Measurements from ENCODE around the gene CAP2.
"Not testable (repeated sequence)": the region's sequence is repeated elsewhere in the genome, so short reads cannot be mapped to it uniquely, and the experiment has no call there.

The CAP2 gene

DNA sequence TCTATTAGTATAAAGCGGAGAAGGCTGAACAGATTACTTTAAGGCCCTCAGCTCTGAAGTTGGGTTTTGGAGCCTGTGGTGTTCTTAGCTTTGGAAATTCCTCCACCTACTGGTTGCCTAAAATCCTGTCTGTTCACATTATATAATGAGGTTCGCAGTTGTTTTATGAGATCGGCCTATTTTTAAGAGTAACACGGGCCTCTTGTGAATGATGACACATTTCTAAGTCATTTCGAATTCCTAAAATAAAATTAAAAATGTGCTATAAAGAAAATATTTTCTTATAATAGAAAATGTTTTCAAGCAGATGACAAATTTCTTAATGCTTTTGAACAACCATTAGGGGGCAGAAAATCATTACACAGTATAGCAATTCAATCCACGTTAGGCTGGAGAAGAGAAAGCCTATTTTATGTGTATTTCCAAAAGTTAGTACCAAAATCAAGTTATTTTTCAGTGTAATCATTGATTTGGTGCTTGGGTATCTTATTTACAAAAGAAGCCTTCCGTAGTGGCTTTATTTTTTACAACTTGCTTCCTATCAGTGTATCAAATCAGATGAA, 190.9 kb downstream of the CAP2 start:
- Mint-ChIP-seq H3K4me1 (ENCODE audit: low read depth) (peaks cover 21% of the 10 kb centered on the region), H3K4me3 (no peak overlapping the region), H3K36me3 (ENCODE audit: low read depth) (no peaks in the 10 kb centered on the region), H3K27me3 (peaks cover 22% of the 10 kb centered on the region), H3K27ac (no peak overlapping the region), H3K9me3 (no peaks in the 10 kb centered on the region)
- intact Hi-C loops (cut with micrococcal nuclease): loop anchor here (1.0 kb wide), 1 partner anchor 428 kb away; no protein-coding TSS in a partner anchor

DNA sequence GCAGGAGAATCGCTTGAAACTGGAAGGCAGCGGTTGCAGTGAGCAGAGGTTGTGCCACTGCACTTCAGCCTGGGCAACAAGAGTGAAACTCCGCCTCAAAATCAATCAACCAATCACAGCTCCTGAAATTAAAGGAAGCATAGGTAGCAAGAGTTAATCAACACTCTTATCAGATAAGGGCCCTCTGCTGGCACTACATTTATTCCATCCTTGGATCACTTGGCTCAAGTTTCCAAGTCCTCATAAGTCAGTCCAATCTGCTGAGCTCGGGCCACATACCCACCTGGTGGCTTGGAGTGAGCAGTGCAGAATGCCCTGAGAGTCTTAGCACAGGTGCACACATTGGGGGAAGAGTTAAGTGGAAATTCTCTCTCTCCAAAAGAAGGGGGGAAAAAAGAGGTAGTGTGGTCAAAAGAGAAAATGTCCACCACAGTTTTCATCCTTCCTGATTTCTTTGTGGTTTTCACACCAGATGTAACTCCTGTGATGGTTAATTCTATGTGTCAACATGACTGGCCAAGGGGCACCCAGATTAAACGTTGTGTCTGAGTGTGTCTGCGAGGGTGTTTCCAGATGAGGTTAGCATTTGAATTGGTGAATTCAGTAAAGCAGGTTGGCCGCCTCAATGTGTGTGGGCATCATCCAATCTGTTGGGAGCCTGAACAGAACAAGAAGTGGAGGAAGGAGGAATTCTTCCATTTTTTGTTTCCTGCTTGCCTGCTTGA, 192.5 kb downstream of the CAP2 start:
- H3K36me3 Mint-ChIP-seq (ENCODE audit: low read depth): no peaks in the 10 kb centered on the region
- H3K9me3 Mint-ChIP-seq: no peaks in the 10 kb centered on the region
- H3K27me3 Mint-ChIP-seq: peaks cover 13% of the 10 kb centered on the region
- intact Hi-C loops (cut with micrococcal nuclease): no loop called here
- peaks cover 21% of the 10 kb centered on the region for H3K4me1 Mint-ChIP-seq (ENCODE audit: low read depth)
- no peak overlapping the region for H3K4me3 Mint-ChIP-seq
- no peak overlapping the region for H3K27ac Mint-ChIP-seq

DNA sequence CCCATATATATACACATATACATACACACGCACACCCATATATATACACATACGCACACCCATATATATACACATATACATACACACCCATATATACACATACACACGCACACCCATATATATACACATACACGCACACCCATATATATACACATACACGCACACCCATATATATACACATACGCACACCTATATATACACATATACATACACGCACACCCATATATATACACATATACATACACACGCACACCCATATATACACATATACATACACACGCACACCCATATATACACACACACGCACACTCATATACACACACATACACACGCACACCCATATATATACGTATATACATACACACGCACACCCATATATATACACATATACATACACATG, 193.2 kb downstream of the CAP2 start:
- H3K4me1 Mint-ChIP-seq (ENCODE audit: low read depth): peaks cover 26% of the 10 kb centered on the region
- intact Hi-C loops (cut with micrococcal nuclease); H3K4me3 Mint-ChIP-seq; H3K27me3 Mint-ChIP-seq; H3K27ac Mint-ChIP-seq; H3K9me3 Mint-ChIP-seq; H3K36me3 Mint-ChIP-seq (ENCODE audit: low read depth): not testable (repeated sequence)

DNA sequence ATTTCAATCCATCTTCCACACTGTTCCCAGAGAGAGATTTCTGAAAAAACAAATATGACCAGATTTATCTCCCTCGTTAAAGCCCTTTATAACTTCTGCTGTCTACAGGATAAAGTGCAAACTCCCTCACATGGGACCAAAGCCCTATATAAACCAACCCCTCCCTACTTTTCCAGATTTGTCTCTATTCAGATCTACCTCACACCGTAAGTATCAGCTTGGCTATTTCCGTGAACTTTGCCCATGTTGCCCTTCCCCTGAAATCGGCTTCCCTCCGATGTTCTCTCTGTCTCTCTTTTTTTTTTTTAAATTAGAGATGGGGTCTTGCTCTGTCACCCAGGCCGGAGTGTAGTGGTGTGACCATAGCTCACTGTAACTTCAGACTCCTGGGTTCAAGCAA, 194.6 kb downstream of the CAP2 start:
- Mint-ChIP-seq H3K4me1 (ENCODE audit: low read depth) (peaks cover 37% of the 10 kb centered on the region), H3K4me3 (no peak overlapping the region), H3K27me3 (peaks cover 2% of the 10 kb centered on the region), H3K9me3 (no peaks in the 10 kb centered on the region), H3K36me3 (ENCODE audit: low read depth) (no peaks in the 10 kb centered on the region), H3K27ac (peak overlapping the region; percentile 1)
- intact Hi-C loops (cut with micrococcal nuclease): no loop called here

DNA sequence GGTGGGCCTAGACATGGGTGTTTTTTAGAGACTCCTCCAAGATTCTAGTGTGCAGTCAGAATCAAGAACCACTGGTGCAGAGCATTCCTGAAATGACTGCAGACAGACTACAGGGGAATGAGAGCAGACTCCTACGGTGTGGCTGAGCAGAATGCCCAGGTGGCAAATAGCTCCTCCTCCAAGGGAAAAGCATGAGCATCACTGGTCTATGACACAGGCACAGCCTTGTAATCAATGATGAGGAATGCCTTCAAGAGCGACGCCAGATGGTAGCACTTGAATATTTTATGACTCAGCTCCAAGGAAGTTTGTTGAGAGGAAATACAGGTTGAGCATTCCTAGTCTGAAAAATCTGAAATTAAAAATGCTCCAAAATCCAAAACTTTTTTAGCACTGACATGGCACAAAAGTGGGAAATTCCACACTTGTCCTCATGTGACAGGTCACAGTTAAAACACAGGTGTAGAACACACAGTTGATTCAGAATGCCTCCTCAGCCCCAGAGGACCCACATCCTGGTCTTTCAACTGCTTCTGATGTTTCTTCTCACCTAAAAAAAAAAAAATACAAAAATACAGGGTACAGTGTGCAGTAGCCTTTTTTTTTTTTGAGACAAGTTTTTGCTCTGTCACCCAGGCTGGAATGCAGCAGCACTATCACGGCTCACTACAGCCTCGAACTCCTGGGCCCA, 196.2 kb downstream of the CAP2 start:
- H3K36me3 Mint-ChIP-seq (ENCODE audit: low read depth): no peaks in the 10 kb centered on the region
- no peak overlapping the region for H3K4me3 Mint-ChIP-seq
- H3K9me3 Mint-ChIP-seq: no peaks in the 10 kb centered on the region
- intact Hi-C loops (cut with micrococcal nuclease): no loop called here
- peaks cover 27% of the 10 kb centered on the region for H3K4me1 Mint-ChIP-seq (ENCODE audit: low read depth)
- no peak overlapping the region for H3K27ac Mint-ChIP-seq
- peaks cover 1% of the 10 kb centered on the region for H3K27me3 Mint-ChIP-seq

DNA sequence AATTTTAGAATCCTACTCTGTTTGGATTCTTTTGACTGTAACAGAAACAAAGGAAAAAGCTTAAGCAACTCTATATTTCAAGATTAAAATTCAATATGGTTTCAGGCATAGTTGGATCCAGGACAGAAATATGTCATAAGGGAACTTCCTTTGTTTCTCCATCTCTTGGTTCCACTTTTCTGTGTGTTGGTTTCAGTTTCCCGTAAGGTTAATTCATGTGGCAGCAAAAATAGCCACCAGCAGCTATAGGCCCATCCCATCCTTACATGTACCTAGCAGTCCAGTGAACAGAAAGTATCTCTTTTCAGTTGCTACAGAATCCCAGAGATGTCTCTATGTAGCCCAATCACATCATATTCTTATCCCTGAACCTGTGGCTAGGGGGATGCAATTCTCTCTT, 197.9 kb downstream of the CAP2 start:
- Mint-ChIP-seq H3K4me1 (ENCODE audit: low read depth) (peaks cover 21% of the 10 kb centered on the region), H3K36me3 (ENCODE audit: low read depth) (no peaks in the 10 kb centered on the region), H3K27ac (peak overlapping the region; percentile 69), H3K4me3 (no peak overlapping the region), H3K9me3 (no peaks in the 10 kb centered on the region), H3K27me3 (peaks cover 1% of the 10 kb centered on the region)
- intact Hi-C loops (cut with micrococcal nuclease): no loop called here

DNA sequence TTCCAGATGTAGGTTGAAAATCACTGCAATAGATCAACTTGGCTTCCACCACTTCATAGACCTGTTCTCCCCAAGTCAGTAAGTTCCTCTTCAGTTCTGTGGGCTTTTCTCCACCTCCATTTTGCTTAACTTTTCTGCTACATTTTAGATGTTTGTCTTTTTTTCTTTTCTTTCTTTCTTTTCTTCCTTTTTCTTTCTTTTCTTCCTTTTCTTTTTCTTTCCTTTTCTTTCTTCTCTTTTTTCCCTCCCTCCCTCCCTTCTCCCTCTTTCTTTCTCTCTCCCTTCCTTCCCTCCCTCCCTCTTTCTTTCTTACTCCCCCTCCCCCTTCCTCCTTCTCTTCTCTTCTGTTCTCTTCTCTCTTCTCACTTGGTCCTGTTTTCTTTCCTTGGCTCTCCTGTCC, 199.9 kb downstream of the CAP2 start:
- H3K27ac Mint-ChIP-seq: peak overlapping the region; percentile 35

DNA sequence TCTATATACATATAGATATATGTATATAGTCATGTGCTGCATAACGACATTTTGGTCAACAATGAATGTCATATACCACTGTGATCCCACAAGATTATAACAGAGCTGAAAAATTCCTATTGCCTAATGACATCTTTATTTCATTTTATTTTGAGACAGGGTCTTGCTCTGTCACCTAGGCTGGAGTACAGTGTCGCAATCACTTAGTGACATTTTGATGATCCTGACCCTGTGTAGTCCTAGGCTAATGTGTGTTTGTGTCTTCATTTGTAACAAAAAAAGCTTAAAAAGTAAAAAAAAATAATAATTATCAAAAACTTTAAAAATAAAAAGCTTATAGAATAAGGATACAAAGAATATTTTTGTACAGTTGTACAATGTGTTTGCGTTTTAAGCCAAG, 202.7 kb downstream of the CAP2 start:
- intact Hi-C loops (cut with micrococcal nuclease): no loop called here
- no peak overlapping the region for H3K4me3 Mint-ChIP-seq
- peaks cover 11% of the 10 kb centered on the region for H3K36me3 Mint-ChIP-seq (ENCODE audit: low read depth)
- H3K9me3 Mint-ChIP-seq: no peaks in the 10 kb centered on the region
- H3K4me1 Mint-ChIP-seq (ENCODE audit: low read depth): peaks cover 19% of the 10 kb centered on the region
- peaks cover 3% of the 10 kb centered on the region for H3K27me3 Mint-ChIP-seq
- H3K27ac Mint-ChIP-seq: no peak overlapping the region

More for the DNA sequence above, 199.9 kb downstream of the CAP2 start:
- Mint-ChIP-seq H3K36me3 (ENCODE audit: low read depth) (no peaks in the 10 kb centered on the region), H3K4me3 (no peak overlapping the region), H3K9me3 (no peaks in the 10 kb centered on the region), H3K27me3 (no peaks in the 10 kb centered on the region), H3K4me1 (ENCODE audit: low read depth) (peaks cover 16% of the 10 kb centered on the region)
- intact Hi-C loops (cut with micrococcal nuclease): no loop called here

DNA sequence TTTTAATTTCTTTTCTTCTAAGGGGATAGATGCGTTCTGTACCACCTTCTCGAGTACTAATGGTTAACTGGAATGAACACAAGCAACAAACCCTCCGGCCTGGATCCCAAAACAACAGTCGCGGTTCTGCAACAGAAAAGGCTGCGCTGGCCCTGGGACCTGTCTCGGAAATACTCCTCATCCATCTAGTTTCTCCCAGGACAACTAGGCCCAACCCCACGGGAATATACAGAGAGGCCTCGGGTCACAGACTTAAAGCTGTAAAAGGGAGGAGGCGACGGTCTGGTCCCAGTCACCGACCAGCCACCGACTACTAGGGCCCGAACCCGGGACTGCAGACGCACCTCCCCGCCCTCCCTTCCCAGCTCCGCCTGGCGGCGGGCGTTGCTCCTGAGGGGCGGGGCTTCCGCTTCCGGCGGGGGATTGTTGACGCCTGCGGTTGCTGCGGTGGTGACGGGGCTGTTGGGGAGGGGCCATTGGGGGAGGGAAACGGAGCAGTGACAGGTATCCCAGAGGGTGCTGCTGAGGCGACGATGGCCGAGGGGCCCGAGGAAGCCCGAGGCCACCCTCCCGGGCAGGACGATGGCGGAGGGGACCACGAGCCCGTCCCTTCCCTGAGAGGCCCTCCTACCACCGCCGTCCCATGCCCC, 206.6 kb downstream of the CAP2 start, which contains the start of gene FAM8A1:
Gene FAM8A1 (plus strand): TSS at position 426 of the 650 bp plus-strand sequence. CDS start 108 bp downstream, at position 534.
- Mint-ChIP-seq H3K4me3 (peak within 1 kb of the TSS; percentile 92), H3K27ac (peak within 1 kb of the TSS; percentile 88), H3K4me1 (ENCODE audit: low read depth) (peaks cover 13% of the 10 kb centered on the region), H3K9me3 (no peaks in the 10 kb centered on the region), H3K27me3 (peaks cover 3% of the 10 kb centered on the region), H3K36me3 (ENCODE audit: low read depth) (peaks cover 28% of the 10 kb centered on the region)
- intact Hi-C loops (cut with micrococcal nuclease): no loop called here

DNA sequence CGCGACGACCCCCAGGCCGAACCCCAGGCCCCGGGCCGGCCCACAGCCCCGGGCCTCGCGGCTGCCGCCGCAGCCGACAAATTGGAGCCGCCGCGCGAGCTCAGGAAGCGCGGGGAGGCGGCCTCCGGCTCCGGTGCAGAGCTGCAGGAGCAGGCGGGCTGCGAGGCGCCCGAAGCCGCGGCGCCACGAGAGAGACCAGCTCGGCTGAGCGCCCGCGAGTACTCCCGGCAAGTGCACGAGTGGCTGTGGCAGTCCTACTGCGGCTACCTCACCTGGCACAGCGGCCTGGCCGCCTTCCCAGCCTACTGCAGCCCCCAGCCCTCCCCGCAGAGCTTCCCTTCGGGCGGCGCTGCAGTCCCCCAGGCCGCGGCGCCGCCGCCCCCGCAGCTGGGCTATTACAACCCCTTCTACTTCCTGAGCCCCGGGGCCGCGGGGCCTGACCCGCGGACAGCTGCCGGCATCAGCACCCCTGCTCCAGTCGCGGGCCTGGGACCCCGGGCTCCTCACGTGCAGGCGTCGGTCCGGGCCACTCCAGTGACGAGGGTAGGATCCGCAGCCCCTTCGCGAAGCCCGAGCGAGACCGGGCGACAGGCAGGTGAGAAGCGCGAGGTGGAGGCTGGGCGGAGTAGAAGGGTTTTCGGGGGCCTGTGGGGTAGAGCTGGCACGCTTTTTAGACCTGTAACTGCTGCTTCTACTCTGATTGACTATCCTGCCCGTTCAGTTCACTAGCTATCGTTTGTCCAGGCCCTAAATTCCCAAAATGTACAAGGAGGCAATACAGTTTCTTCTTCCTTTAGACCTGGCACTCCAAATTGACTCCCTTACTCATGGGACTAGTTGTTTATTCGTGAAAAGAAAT, 207.4 kb downstream of the CAP2 start:
- Mint-ChIP-seq H3K4me1 (ENCODE audit: low read depth) (peaks cover 13% of the 10 kb centered on the region), H3K27me3 (peaks cover 3% of the 10 kb centered on the region), H3K27ac (peak overlapping the region; percentile 88), H3K36me3 (ENCODE audit: low read depth) (peaks cover 28% of the 10 kb centered on the region), H3K4me3 (peak overlapping the region; percentile 92), H3K9me3 (no peaks in the 10 kb centered on the region)
- intact Hi-C loops (cut with micrococcal nuclease): no loop called here

DNA sequence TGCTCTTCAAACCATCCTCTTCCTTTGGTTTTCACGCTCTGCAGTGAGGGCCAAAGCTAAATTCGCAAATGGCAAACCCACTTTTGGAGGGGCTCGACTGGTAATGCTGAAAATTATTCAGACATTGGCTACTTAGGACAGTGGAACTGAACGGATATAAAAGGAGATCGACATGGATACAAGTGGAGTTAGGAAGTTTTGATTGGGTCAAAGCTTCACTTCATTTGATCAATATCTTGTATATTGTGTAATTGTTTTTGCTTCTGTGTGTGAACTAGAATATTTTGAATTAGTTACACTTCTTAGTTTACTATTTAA, 207.9 kb downstream of the CAP2 start:
- Mint-ChIP-seq H3K4me3 (peak overlapping the region; percentile 92), H3K9me3 (no peaks in the 10 kb centered on the region), H3K36me3 (ENCODE audit: low read depth) (peaks cover 33% of the 10 kb centered on the region), H3K27me3 (peaks cover 3% of the 10 kb centered on the region), H3K4me1 (ENCODE audit: low read depth) (peaks cover 13% of the 10 kb centered on the region), H3K27ac (peak overlapping the region; percentile 88)
- intact Hi-C loops (cut with micrococcal nuclease): no loop called here

DNA sequence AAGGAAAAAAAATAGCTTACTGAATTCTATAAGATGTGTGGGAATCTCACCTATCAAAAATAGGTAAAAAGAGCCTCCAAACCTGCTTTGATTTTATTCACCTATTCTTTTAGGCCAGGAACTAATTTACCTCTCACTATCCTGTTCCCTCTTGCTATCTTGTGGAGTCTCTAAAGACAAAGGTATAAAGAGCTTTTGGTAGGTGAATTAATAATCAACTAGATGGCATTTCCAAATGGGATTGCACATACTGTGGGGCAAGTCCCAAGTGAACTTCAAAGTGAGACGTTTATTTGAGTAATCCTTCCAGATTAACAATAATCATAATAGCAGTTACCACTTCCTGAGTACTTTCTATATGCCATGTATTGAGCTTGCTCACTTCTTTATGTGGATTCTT, 209.5 kb downstream of the CAP2 start:
- no peak overlapping the region for H3K4me3 Mint-ChIP-seq
- H3K36me3 Mint-ChIP-seq (ENCODE audit: low read depth): peaks cover 39% of the 10 kb centered on the region
- H3K4me1 Mint-ChIP-seq (ENCODE audit: low read depth): peaks cover 13% of the 10 kb centered on the region
- H3K27ac Mint-ChIP-seq: no peak overlapping the region
- intact Hi-C loops (cut with micrococcal nuclease): no loop called here
- H3K9me3 Mint-ChIP-seq: no peaks in the 10 kb centered on the region
- H3K27me3 Mint-ChIP-seq: peaks cover 3% of the 10 kb centered on the region

DNA sequence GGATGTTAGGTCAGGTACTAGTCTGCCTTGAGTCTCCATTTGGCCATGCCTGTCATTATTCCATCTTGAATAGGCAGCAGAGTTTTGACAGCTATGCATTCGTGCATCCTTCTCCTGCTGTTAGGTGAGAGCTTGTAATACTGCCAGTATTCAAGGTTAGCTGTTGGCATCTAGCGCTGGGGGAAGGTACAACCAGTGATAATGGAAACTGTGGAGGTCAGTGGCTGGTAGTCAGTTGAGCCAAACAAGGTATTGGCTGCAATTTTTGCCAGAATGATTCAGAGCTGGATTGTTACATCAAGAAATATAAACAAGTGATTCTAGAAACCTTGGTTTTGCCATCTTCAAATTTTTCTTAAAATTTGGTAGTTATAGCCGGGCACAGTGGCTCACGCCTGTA, 213.2 kb downstream of the CAP2 start:
- Mint-ChIP-seq H3K4me3 (no peak overlapping the region), H3K36me3 (ENCODE audit: low read depth) (peaks cover 38% of the 10 kb centered on the region), H3K27ac (no peak overlapping the region), H3K9me3 (no peaks in the 10 kb centered on the region), H3K27me3 (no peaks in the 10 kb centered on the region), H3K4me1 (ENCODE audit: low read depth) (peaks cover 5% of the 10 kb centered on the region)
- intact Hi-C loops (cut with micrococcal nuclease): no loop called here
